Trophoblast cell (in vitro differentiated cells and primary cell): ENCODE measurements around the gene WNT9A.

Source experiments
- DNase-seq, 2 donors: peaks; one replicate each; pipeline ENCODE4 v3.0.0-alpha.2; 2016
- H2AFZ ChIP-seq: 2 replicates; pipeline ENCODE4 v1.6.1; 2013; ENCODE audit warnings: low read length, moderate library complexity, mild to moderate bottlenecking; ENCODE audit not compliant: insufficient read depth, poor library complexity
- H2AK5ac ChIP-seq: 2 replicates; pipeline ENCODE4 v1.6.1; 2013; ENCODE audit warnings: mild to moderate bottlenecking, low read length
- H2BK120ac ChIP-seq: 2 replicates; pipeline ENCODE4 v1.6.1; 2013; ENCODE audit warnings: low read length, mild to moderate bottlenecking, moderate library complexity; ENCODE audit not compliant: insufficient read depth, poor library complexity
- H2BK12ac ChIP-seq: 2 replicates; pipeline ENCODE4 v1.6.1; 2013; ENCODE audit warnings: mild to moderate bottlenecking, low read length, moderate library complexity
- H2BK5ac ChIP-seq: 2 replicates; pipeline ENCODE4 v1.6.1; 2013; ENCODE audit warnings: low read length, low read depth, moderate library complexity, mild to moderate bottlenecking; ENCODE audit not compliant: poor library complexity
- H3K14ac ChIP-seq: 2 replicates; pipeline ENCODE4 v1.6.1; 2013; ENCODE audit warnings: mild to moderate bottlenecking, low read length
- H3K18ac ChIP-seq: 2 replicates; pipeline ENCODE4 v1.6.1; 2013; ENCODE audit warnings: mild to moderate bottlenecking, low read length
- H3K23ac ChIP-seq: 2 replicates; pipeline ENCODE4 v1.6.1; 2013; ENCODE audit warnings: low read length
- H3K27ac ChIP-seq: 2 replicates; pipeline ENCODE4 v1.5.1; 2013; ENCODE audit warnings: low read depth, mild to moderate bottlenecking, inconsistent platforms, low read length, moderate library complexity
- H3K27me3 ChIP-seq: 2 replicates; pipeline ENCODE4 v1.6.1; 2013; ENCODE audit warnings: inconsistent platforms, mild to moderate bottlenecking, low read length, moderate library complexity; ENCODE audit not compliant: insufficient read depth
- H3K36me3 ChIP-seq, 2 experiments: 1 replicate in 1 of 2; 2 replicates in 1 of 2; pipeline ENCODE4 v1.6.1; 2013; ENCODE audit warnings: low read length in 2 of 2, mild to moderate bottlenecking in 2 of 2, moderate library complexity in 1 of 2; ENCODE audit not compliant: insufficient read depth in 2 of 2, control insufficient read depth in 1 of 2
- H3K4ac ChIP-seq: 2 replicates; pipeline ENCODE4 v1.6.1; 2013; ENCODE audit warnings: low read depth, mild to moderate bottlenecking, low read length, moderate library complexity
- H3K4me1 ChIP-seq, 2 experiments: 1 replicate in 1 of 2; 2 replicates in 1 of 2; pipeline ENCODE4 v1.6.1; 2013; ENCODE audit warnings: low read length in 2 of 2, mild to moderate bottlenecking in 2 of 2, moderate library complexity in 1 of 2; ENCODE audit not compliant: insufficient read depth in 2 of 2, control insufficient read depth in 1 of 2
- H3K4me2 ChIP-seq: 2 replicates; pipeline ENCODE4 v1.6.1; 2013; ENCODE audit warnings: inconsistent platforms, mild to moderate bottlenecking, low read length, moderate library complexity
- H3K4me3 ChIP-seq: 2 replicates; pipeline ENCODE4 v1.5.1; 2013; ENCODE audit warnings: mild to moderate bottlenecking, low read depth, low read length, inconsistent platforms
- H3K79me1 ChIP-seq: one replicate; pipeline ENCODE4 v1.6.1; 2013; ENCODE audit warnings: low read length
- H3K79me2 ChIP-seq: 2 replicates; pipeline ENCODE4 v1.6.1; 2013; ENCODE audit warnings: low read length, mild to moderate bottlenecking; ENCODE audit not compliant: control insufficient read depth, insufficient read depth, poor library complexity
- H3K9ac ChIP-seq: 2 replicates; pipeline ENCODE4 v1.6.1; 2013; ENCODE audit warnings: mild to moderate bottlenecking, low read length
- H3K9me3 ChIP-seq: 2 replicates; pipeline ENCODE4 v1.6.1; 2013; ENCODE audit warnings: low read depth, mild to moderate bottlenecking, control low read depth, inconsistent platforms, low read length; ENCODE audit not compliant: insufficient read depth
- H4K12ac ChIP-seq: 2 replicates; pipeline ENCODE4 v1.6.1; 2013; ENCODE audit warnings: low read depth, mild to moderate bottlenecking, low read length, moderate library complexity
- H4K8ac ChIP-seq: 2 replicates; pipeline ENCODE4 v1.6.1; 2013; ENCODE audit warnings: low read depth, mild to moderate bottlenecking, low read length, moderate library complexity
- H4K91ac ChIP-seq: one replicate; pipeline ENCODE4 v1.6.1; 2013; ENCODE audit warnings: low read depth, mild to moderate bottlenecking, low read length, moderate library complexity
- WGBS: extraction: QIAGEN DNeasy Blood & Tissue Kit; methylation state at CpG from one replicate; pipeline ENCODE4 v1.1.7; 2013; ENCODE audit warnings: missing lambda C conversion rate; ENCODE audit not compliant: insufficient read length, insufficient coverage; ENCODE audit errors: extremely low coverage; 5-methylcytosine and 5-hydroxymethylcytosine counted together

Gene WNT9A

GRCh38 chr1:227948493-227949260 lies 945 bp upstream of the WNT9A start:
- peak overlapping the region; percentile 58 for H4K91ac ChIP-seq
- H4K12ac ChIP-seq, result no peak overlapping the region
- no peak overlapping the region for H2AK5ac ChIP-seq
- no CpG with 5 or more reads among the region's 25 CpGs for WGBS
- H3K9ac ChIP-seq, result no peak overlapping the region
- no peak overlapping the region for H3K27ac ChIP-seq
- H3K4me3 ChIP-seq, result peak overlapping the region; percentile 73
- DNase-seq, result peak in 1 of 2 donors; percentile 13
- no peak overlapping the region for H2BK120ac ChIP-seq
- no peaks in the 10 kb centered on the region for H3K36me3 ChIP-seq
- peaks cover 7% of the 10 kb centered on the region for H3K79me2 ChIP-seq
- H3K79me1 ChIP-seq, result peaks cover 8% of the 10 kb centered on the region
- H3K27me3 ChIP-seq, result no peaks in the 10 kb centered on the region
- H3K14ac ChIP-seq, result no peak overlapping the region
- H3K23ac ChIP-seq, result no peak overlapping the region
- peak overlapping the region; percentile 88 for H3K4me2 ChIP-seq
- no peak overlapping the region for H4K8ac ChIP-seq
- H3K4ac ChIP-seq, result no peak overlapping the region
- peak overlapping the region; percentile 9 for H2AFZ ChIP-seq
- no peaks in the 10 kb centered on the region for H3K9me3 ChIP-seq
- peaks cover 18 to 30% of the 10 kb centered on the region in 2 experiments for H3K4me1 ChIP-seq
- peak overlapping the region; percentile 13 for H3K18ac ChIP-seq
- H2BK12ac ChIP-seq, result no peak overlapping the region
- no peak overlapping the region for H2BK5ac ChIP-seq

- Histone ChIP-seq H3K4me2 (peak overlapping the region; percentile 88), H3K4ac (peak overlapping the region; percentile 41), H4K91ac (peak overlapping the region; percentile 58), H4K8ac (peak overlapping the region; percentile 57), H2BK12ac (peak overlapping the region; percentile 7), H3K23ac (no peak overlapping the region), H2AFZ (peak overlapping the region; percentile 27), H2BK5ac (no peak overlapping the region), H3K9me3 (no peaks in the 10 kb centered on the region), H2BK120ac (peak overlapping the region; percentile 12), H2AK5ac (no peak overlapping the region), H3K14ac (peak overlapping the region; percentile 71), H4K12ac (peak overlapping the region; percentile 56), H3K18ac (peak overlapping the region; percentile 76), H3K4me3 (peak overlapping the region; percentile 80), H3K27ac (no peak overlapping the region), H3K9ac (peak overlapping the region; percentile 74), H3K4me1 (peaks cover 18 to 30% of the 10 kb centered on the region in 2 experiments), H3K79me2 (peaks cover 7% of the 10 kb centered on the region), H3K36me3 (no peaks in the 10 kb centered on the region), H3K27me3 (no peaks in the 10 kb centered on the region), H3K79me1 (peaks cover 8% of the 10 kb centered on the region)
- WGBS, result no CpG with 5 or more reads among the region's 36 CpGs
- DNase-seq, result peak in 1 of 2 donors; percentile 17
Observed at GRCh38 chr1:227947386-227947675, 401 bp downstream of the WNT9A start.

- Histone ChIP-seq H2AK5ac (no peak overlapping the region), H3K4me3 (peak overlapping the region; percentile 80), H3K14ac (no peak overlapping the region), H2BK12ac (no peak overlapping the region), H4K91ac (peak overlapping the region; percentile 58), H3K36me3 (no peaks in the 10 kb centered on the region), H3K23ac (no peak overlapping the region), H3K4me1 (peaks cover 20 to 33% of the 10 kb centered on the region in 2 experiments), H2AFZ (peak overlapping the region; percentile 37), H3K27me3 (no peaks in the 10 kb centered on the region), H3K9ac (peak overlapping the region; percentile 74), H3K4ac (no peak overlapping the region), H4K8ac (peak overlapping the region; percentile 57), H3K9me3 (no peaks in the 10 kb centered on the region), H4K12ac (no peak overlapping the region), H2BK5ac (no peak overlapping the region), H3K79me1 (peaks cover 8% of the 10 kb centered on the region), H2BK120ac (no peak overlapping the region), H3K4me2 (peak overlapping the region; percentile 88), H3K27ac (peak overlapping the region; percentile 19), H3K18ac (no peak overlapping the region), H3K79me2 (peaks cover 7% of the 10 kb centered on the region)
- no CpG with 5 or more reads among the region's 61 CpGs for WGBS
- DNase-seq, result peak; percentile 84 to 89
Observed at GRCh38 chr1:227946624-227947385, 927 bp downstream of the WNT9A start.

GRCh38 chr1:227945891-227946623 lies 1.7 kb downstream of the WNT9A start:
- Histone ChIP-seq H3K9me3 (no peaks in the 10 kb centered on the region), H3K18ac (peak overlapping the region; percentile 16), H3K79me1 (peaks cover 8% of the 10 kb centered on the region), H3K36me3 (no peaks in the 10 kb centered on the region), H3K4me2 (peak overlapping the region; percentile 88), H3K9ac (no peak overlapping the region), H4K12ac (no peak overlapping the region), H3K14ac (peak overlapping the region; percentile 41), H3K4ac (peak overlapping the region; percentile 21), H3K79me2 (peaks cover 7% of the 10 kb centered on the region), H3K4me1 (peaks cover 20 to 34% of the 10 kb centered on the region in 2 experiments), H3K4me3 (peak overlapping the region; percentile 66), H2AFZ (no peak overlapping the region), H3K27me3 (no peaks in the 10 kb centered on the region), H2BK5ac (no peak overlapping the region), H2BK120ac (peak overlapping the region; percentile 34), H2BK12ac (peak overlapping the region; percentile 30), H4K8ac (no peak overlapping the region), H3K23ac (no peak overlapping the region), H3K27ac (no peak overlapping the region), H4K91ac (peak overlapping the region; percentile 7), H2AK5ac (no peak overlapping the region)
- WGBS, result no CpG with 5 or more reads among the region's 19 CpGs
- peak; percentile 77 to 78 for DNase-seq
